Fibroblast of mammary gland (primary cell): ENCODE measurements around the gene AEN.
"Not testable (repeated sequence)": the region's sequence is repeated elsewhere in the genome, so short reads cannot be mapped to it uniquely, and the experiment has no call there.

Source experiments
- DNase-seq: peaks from one replicate; pipeline ENCODE4 v3.0.0-alpha.2; 2010; ENCODE audit warnings: low read depth
- H3K4me3 ChIP-seq: 2 replicates; pipeline ENCODE4 v1.5.1; 2011; ENCODE audit warnings: low read depth, mild to moderate bottlenecking, low read length, moderate library complexity; ENCODE audit not compliant: control insufficient read depth
- CTCF ChIP-seq: conservative IDR thresholded peaks from 2 replicates; pipeline ENCODE4 v1.5.1; 2011; ENCODE audit warnings: low read depth, low read length, inconsistent platforms; ENCODE audit not compliant: control insufficient read depth, insufficient read depth

AEN gene

GRCh38 chr15:88630798-88631463 lies 9.8 kb downstream of the AEN start:
- DNase-seq = no peak
- no peak overlapping the region for H3K4me3 ChIP-seq
- TF ChIP-seq CTCF = no peak

GRCh38 chr15:88631464-88632028 lies 10.4 kb downstream of the AEN start:
- TF ChIP-seq CTCF = no peak
- DNase-seq = no peak
- no peak overlapping the region for H3K4me3 ChIP-seq

GRCh38 chr15:88632797-88633196 lies 11.7 kb downstream of the AEN start:
- H3K4me3 ChIP-seq, DNase-seq: not testable (repeated sequence)

GRCh38 chr15:88634449-88634848 lies 13.3 kb downstream of the AEN start:
- no peak overlapping the region for H3K4me3 ChIP-seq
- no peak for TF ChIP-seq CTCF
- no peak for DNase-seq

GRCh38 chr15:88635318-88635717 lies 14.2 kb downstream of the AEN start:
- H3K4me3 ChIP-seq = no peak overlapping the region
- no peak for DNase-seq
- TF ChIP-seq CTCF = no peak

- no peak overlapping the region for H3K4me3 ChIP-seq
- no peak for TF ChIP-seq CTCF
- no peak for DNase-seq
These were observed 14.9 kb downstream of the AEN start for GRCh38 chr15:88636050-88636449.

- no peak for DNase-seq
- no peak for TF ChIP-seq CTCF
- no peak overlapping the region for H3K4me3 ChIP-seq
These were observed 15.5 kb downstream of the AEN start for GRCh38 chr15:88636654-88637053.
